ENCODE results near the gene ENSA.

- TF ChIP-seq CTCF (conservative IDR thresholded peaks at IDR 0.05; ENCODE audit: low read depth, low read length) (no peak), EZH2 (IDR thresholded peaks at IDR 0.05; ENCODE audit: low read length, unreplicated experiment) (no peak), EZH2phosphoT487 (IDR thresholded peaks at IDR 0.05; ENCODE audit: borderline replicate concordance, low read length) (no peak)
Measured at GRCh38 chr1:150572918-150573647, 56.3 kb downstream of the ENSA start.
